Ovary (tissue), 9 donors: ENCODE measurements around the gene SNAP47. TPM values are rescaled to one million over a fixed set of nuclear protein-coding genes. Genes with fewer than 3 reads are reported as not detected.

Experiments used
- DNase-seq, 5 donors: peaks; one replicate each; pipeline ENCODE4 v3.0.0-alpha.2; 2019 to 2020
- H3K27ac ChIP-seq, 2 donors: fragments of 200-600 bp; one replicate each; pipeline versions ENCODE4 v1.5.1 to v1.8.0; 2019 to 2022
- H3K27me3 ChIP-seq: fragments of 200-600 bp; one replicate; pipeline ENCODE4 v1.8.0; 2022
- H3K36me3 ChIP-seq: fragments of 200-600 bp; sonication (generic); one replicate; pipeline ENCODE4 v1.5.1; 2019
- H3K4me1 ChIP-seq: one replicate; pipeline ENCODE4 v1.8.1; 2013; ENCODE audit warnings: mild to moderate bottlenecking, moderate library complexity; ENCODE audit not compliant: insufficient read depth
- H3K4me3 ChIP-seq: fragments of 200-600 bp; sonication (generic); one replicate; pipeline ENCODE4 v1.5.1; 2017
- H3K9me3 ChIP-seq, 2 donors: fragments of 200-600 bp in 1 of 2; sonication (generic) in 1 of 2; one replicate each; pipeline versions ENCODE4 v1.5.1 to v1.8.1; 2013 to 2019; ENCODE audit warnings: mild to moderate bottlenecking in 1 of 2, moderate library complexity in 1 of 2
- EP300 ChIP-seq: sonication (generic); formaldehyde crosslinking; IDR thresholded peaks from one replicate; pipeline ENCODE4 v1.6.1; 2017; ENCODE audit warnings: antibody characterized with exemption
- POLR2A ChIP-seq: fragments of 450-650 bp; IDR thresholded peaks from one replicate; pipeline ENCODE4 v1.6.1; 2017; ENCODE audit warnings: antibody characterized with exemption, mild to moderate bottlenecking, moderate library complexity
- WGBS, 3 donors: extraction: QIAGEN DNeasy Blood & Tissue Kit in 1 of 3; methylation state at CpG; one replicate each; pipeline versions ENCODE4 v1.1.5 to v1.1.7; 2013 to 2017; 5-methylcytosine and 5-hydroxymethylcytosine counted together
- intact Hi-C, 4 donors: fragments of 100-400 bp; cut with DNase I; formaldehyde crosslinking; loops; one replicate each; pipeline versions ENCODE4 v1.11.0 to v1.15.1; 2022 to 2023
- polyA plus RNA-seq, 2 donors: library from polyadenylated mRNA; stranded (reverse); fragments of 200-250 nt in 1 of 2; fragments of 350-450 nt in 1 of 2; fragmentation: Illumina TruSeq in 1 of 2; extraction: RNeasy Lipid Tissue Mini Kit (QIAGEN cat#74804) in 1 of 2; gene quantifications; one replicate each; pipeline ENCODE4 v1.2.3, GENCODE V29; 2013 to 2014
- total RNA-seq, 7 donors: library from RNA; depleted of rRNA in 2 of 7; stranded (reverse); fragments of >200 nt in 2 of 7; fragmentation: NEBNext Ultra II Directional in 3 of 7; extraction: Animal tissue kit (Norgen Biotek cat#: 25700) in 3 of 7; gene quantifications; one replicate each; pipeline versions ENCODE4 v1.1.0 to v1.2.4, GENCODE V29; 2016 to 2023
- TF ChIP-seq, protein P1 (sequence below), 3 donors: fragments of 450-650 bp in 2 of 3; fragments of 200-600 bp in 1 of 3; IDR thresholded peaks; one replicate each; pipeline versions ENCODE4 v1.5.1 to v1.8.0; 2016 to 2022; ENCODE audit warnings: antibody characterized with exemption in 3 of 3, mild to moderate bottlenecking in 1 of 3
- donor health status: DM: no; HTN: no; CAD: no; lungs with moderate emphysema.
- donor health status: DM: no; HTN: no; CAD: no.
- donor health status: Bipolar disorder and iron deficiency.
- donor health status: DM: yes; HTN: yes; CAD: no.
- donor health status: DM: no; HTN: no; CAD: no.
- donor health status: DM: yes; HTN: yes; CAD: no.

SNAP47 gene
- total and polyA plus RNA-seq, 9 donors: 43.5 to 135 (median 83.9) TPM

DNA sequence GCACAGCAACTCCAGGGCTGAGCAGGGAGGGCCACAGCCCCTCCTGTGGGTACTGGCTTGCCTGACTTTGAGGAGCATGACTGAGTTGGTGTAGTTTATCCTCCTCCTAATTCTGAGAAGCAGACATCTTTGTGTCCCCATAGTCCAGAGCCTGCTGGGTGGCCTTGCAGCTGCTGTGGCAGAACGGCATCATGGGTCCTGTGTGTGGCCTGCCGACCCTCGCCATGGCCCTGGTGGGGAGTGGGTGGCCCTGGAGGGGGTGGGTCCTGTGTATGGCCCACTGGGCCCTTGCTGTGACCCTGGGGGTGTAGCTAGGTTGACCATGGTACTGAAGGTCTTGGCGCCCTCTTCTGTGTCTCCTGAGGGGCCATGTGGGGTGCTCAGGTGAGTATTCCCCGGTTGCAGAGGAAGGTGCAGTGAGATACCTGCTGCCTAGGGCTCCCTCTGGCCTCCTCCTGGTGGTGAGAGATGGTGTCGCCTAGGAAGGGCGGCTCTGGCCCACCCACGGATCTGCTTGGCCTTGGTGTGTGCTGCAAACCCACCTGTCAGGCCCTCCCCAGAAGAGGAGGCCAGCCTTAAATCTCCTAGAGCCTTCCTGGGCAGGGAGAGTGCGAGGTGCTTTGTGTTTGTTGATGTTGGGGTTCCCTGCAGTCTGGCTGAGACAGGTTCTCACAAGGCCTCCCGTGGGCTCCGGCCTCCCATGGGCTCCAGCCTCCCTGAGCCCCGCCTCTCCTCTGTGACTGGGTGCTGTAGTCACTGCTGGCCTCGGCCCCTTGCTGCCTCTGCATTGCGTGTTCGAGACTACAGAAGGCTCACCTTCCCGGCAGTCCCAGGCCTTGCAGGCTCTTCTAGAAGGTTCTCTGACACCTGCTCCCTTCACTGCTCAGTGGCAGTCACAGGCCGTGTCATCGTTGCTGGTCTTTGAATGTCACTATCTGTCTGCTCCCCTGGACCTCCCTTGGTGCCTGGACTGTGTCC lies 7.8 kb downstream of the SNAP47 start:
- no peaks in the 10 kb centered on the region for H3K27me3 ChIP-seq
- TF ChIP-seq EP300: no peak
- TF ChIP-seq, protein P1, sequence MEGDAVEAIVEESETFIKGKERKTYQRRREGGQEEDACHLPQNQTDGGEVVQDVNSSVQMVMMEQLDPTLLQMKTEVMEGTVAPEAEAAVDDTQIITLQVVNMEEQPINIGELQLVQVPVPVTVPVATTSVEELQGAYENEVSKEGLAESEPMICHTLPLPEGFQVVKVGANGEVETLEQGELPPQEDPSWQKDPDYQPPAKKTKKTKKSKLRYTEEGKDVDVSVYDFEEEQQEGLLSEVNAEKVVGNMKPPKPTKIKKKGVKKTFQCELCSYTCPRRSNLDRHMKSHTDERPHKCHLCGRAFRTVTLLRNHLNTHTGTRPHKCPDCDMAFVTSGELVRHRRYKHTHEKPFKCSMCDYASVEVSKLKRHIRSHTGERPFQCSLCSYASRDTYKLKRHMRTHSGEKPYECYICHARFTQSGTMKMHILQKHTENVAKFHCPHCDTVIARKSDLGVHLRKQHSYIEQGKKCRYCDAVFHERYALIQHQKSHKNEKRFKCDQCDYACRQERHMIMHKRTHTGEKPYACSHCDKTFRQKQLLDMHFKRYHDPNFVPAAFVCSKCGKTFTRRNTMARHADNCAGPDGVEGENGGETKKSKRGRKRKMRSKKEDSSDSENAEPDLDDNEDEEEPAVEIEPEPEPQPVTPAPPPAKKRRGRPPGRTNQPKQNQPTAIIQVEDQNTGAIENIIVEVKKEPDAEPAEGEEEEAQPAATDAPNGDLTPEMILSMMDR (IDR thresholded peaks at IDR 0.05): no peak
- no peak for TF ChIP-seq POLR2A
- intact Hi-C loops: no loop called here
- H3K27ac ChIP-seq: peak overlapping the region in 1 of 2 donors; percentile 20
- WGBS, 3 donors: 86 to 91% (median 89%) methylated on average over 18 of the region's 18 CpGs
- no peak overlapping the region for H3K4me3 ChIP-seq
- H3K36me3 ChIP-seq: no peaks in the 10 kb centered on the region
- H3K4me1 ChIP-seq: peaks cover 33% of the 10 kb centered on the region
- DNase-seq: peak in 3 of 5 donors; percentile 22 to 26 (median 23)
- no peaks in the 10 kb centered on the region for H3K9me3 ChIP-seq

GRCh38 chr1:227744668-227745067 lies 9.4 kb downstream of the SNAP47 start:
- no peak overlapping the region for H3K4me3 ChIP-seq
- DNase-seq: peak in 2 of 5 donors; percentile 20 to 29
- TF ChIP-seq, protein P1 (IDR thresholded peaks at IDR 0.05): no peak
- TF ChIP-seq EP300: no peak
- TF ChIP-seq POLR2A: no peak
- 87 to 92% (median 90%) methylated on average over 8 of the region's 8 CpGs for WGBS, 3 donors
- no peaks in the 10 kb centered on the region for H3K36me3 ChIP-seq
- H3K27me3 ChIP-seq: no peaks in the 10 kb centered on the region
- H3K9me3 ChIP-seq: no peaks in the 10 kb centered on the region
- H3K4me1 ChIP-seq: peaks cover 41% of the 10 kb centered on the region
- intact Hi-C loops: no loop called here
- H3K27ac ChIP-seq: peak overlapping the region in 1 of 2 donors; percentile 93

- H3K36me3 ChIP-seq: no peaks in the 10 kb centered on the region
- H3K27ac ChIP-seq: peak overlapping the region; percentile 82 to 93
- peaks cover 45% of the 10 kb centered on the region for H3K4me1 ChIP-seq
- no peak overlapping the region for H3K4me3 ChIP-seq
- intact Hi-C loops: no loop called here
- TF ChIP-seq, protein P1 (IDR thresholded peaks at IDR 0.05): no peak
- no peak for TF ChIP-seq EP300
- no peak for TF ChIP-seq POLR2A
- DNase-seq: peak in 3 of 5 donors; percentile 18 to 26 (median 19)
- WGBS, 3 donors: 90 to 95% (median 92%) methylated on average over 11 to 12 of the region's 12 CpGs
- H3K9me3 ChIP-seq: no peaks in the 10 kb centered on the region
- no peaks in the 10 kb centered on the region for H3K27me3 ChIP-seq
Observed at GRCh38 chr1:227745568-227746265, 10.5 kb downstream of the SNAP47 start.

- Histone ChIP-seq H3K27ac (peak overlapping the region; percentile 82 to 93), H3K36me3 (no peaks in the 10 kb centered on the region), H3K9me3 (no peaks in the 10 kb centered on the region), H3K4me1 (peaks cover 41% of the 10 kb centered on the region), H3K4me3 (no peak overlapping the region), H3K27me3 (no peaks in the 10 kb centered on the region)
- intact Hi-C loops: no loop called here
- TF ChIP-seq POLR2A: no peak
- TF ChIP-seq EP300: no peak
- TF ChIP-seq, protein P1 (IDR thresholded peaks at IDR 0.05): no peak
- 73 to 78% (median 77%) methylated on average over 6 of the region's 6 CpGs for WGBS, 3 donors
- DNase-seq: peak in 3 of 5 donors; percentile 13 to 31 (median 19)
Observed at GRCh38 chr1:227746676-227747075, 11.4 kb downstream of the SNAP47 start.
